NCI-H460 (cell line): ENCODE measurements around the gene TBL1X. TPM values are rescaled to one million over a fixed set of nuclear protein-coding genes. Genes with fewer than 3 reads are reported as not detected.
"Not testable (repeated sequence)": the region's sequence is repeated elsewhere in the genome, so short reads cannot be mapped to it uniquely, and the experiment has no call there.

Experiments used
- DNase-seq: peaks from one replicate; pipeline ENCODE4 v3.0.0-alpha.2; 2016; ENCODE audit warnings: low read depth; ENCODE audit errors: extremely low read depth
- polyA plus RNA-seq: library from polyadenylated mRNA; depleted of rRNA; stranded (reverse); fragments of >200 nt; gene quantifications from 2 replicates; pipeline ENCODE4 v1.2.3, GENCODE V29; 2014; cell fraction: nucleus; rRNA removed
- total RNA-seq: library from RNA; depleted of rRNA; stranded (reverse); fragments of >200 nt; shearing (Covaris generic); gene quantifications from 2 replicates; pipeline ENCODE4 v1.2.3, GENCODE V29; 2014; rRNA removed

TBL1X gene
- 35.5 and 41.8 TPM in 2 replicates for total RNA-seq
- polyA plus RNA-seq = 10.6 and 16.2 TPM in 2 replicates

- DNase-seq = peak; percentile 64
Measured at GRCh38 chrX:9464435-9465371, at the start of gene TBL1X. Gene TBL1X (plus strand): TSS chrX:9465058. CDS start chrX:9653587, 188,529 bp downstream.

- DNase-seq = no peak
Measured at GRCh38 chrX:9416562-9417348, 48.1 kb upstream of the TBL1X start.

- no peak for DNase-seq
Measured at GRCh38 chrX:9418262-9418661, 46.6 kb upstream of the TBL1X start.

- DNase-seq = no peak
Measured at GRCh38 chrX:9420275-9421265, 44.3 kb upstream of the TBL1X start.

- no peak for DNase-seq
Measured at GRCh38 chrX:9429767-9430166, 35.1 kb upstream of the TBL1X start.

GRCh38 chrX:9430346-9430921 is 34.4 kb upstream of the TBL1X start:
- DNase-seq = no peak

- no peak for DNase-seq
Measured at GRCh38 chrX:9431281-9431680, 33.6 kb upstream of the TBL1X start.

GRCh38 chrX:9433596-9433995 is 31.3 kb upstream of the TBL1X start:
- DNase-seq = no peak

GRCh38 chrX:9434051-9434550 is 30.8 kb upstream of the TBL1X start:
- no peak for DNase-seq

GRCh38 chrX:9435086-9435485 is 29.8 kb upstream of the TBL1X start:
- not testable (repeated sequence) for DNase-seq

- DNase-seq = no peak
Measured at GRCh38 chrX:9436812-9437211, 28.0 kb upstream of the TBL1X start.

- DNase-seq = no peak
Measured at GRCh38 chrX:9438933-9439494, 25.8 kb upstream of the TBL1X start.

- no peak for DNase-seq
Measured at GRCh38 chrX:9440116-9440844, 24.6 kb upstream of the TBL1X start.

- no peak for DNase-seq
Measured at GRCh38 chrX:9442056-9442455, 22.8 kb upstream of the TBL1X start.

GRCh38 chrX:9443327-9443726 is 21.5 kb upstream of the TBL1X start:
- no peak for DNase-seq

- DNase-seq = no peak
Measured at GRCh38 chrX:9447906-9448305, 17.0 kb upstream of the TBL1X start.

- no peak for DNase-seq
Measured at GRCh38 chrX:9456250-9457074, 8.4 kb upstream of the TBL1X start.

GRCh38 chrX:9458034-9458433 is 6.8 kb upstream of the TBL1X start:
- DNase-seq = not testable (repeated sequence)
